ENCODE results near the gene SLC36A2.

- TF ChIP-seq EZH2 (optimal IDR thresholded peaks at IDR 0.05; ENCODE audit: low read depth, low read length) (no peak), EZH2phosphoT487 (IDR thresholded peaks at IDR 0.05; ENCODE audit: low read length) (no peak)
Measured at GRCh38 chr5:151285683-151286082, 61.7 kb downstream of the SLC36A2 start.

Data from MM.1S (cell line).